Measurements from ENCODE around the gene ACIN1.
"Not testable (repeated sequence)": the region's sequence is repeated elsewhere in the genome, so short reads cannot be mapped to it uniquely, and the experiment has no call there.

The ACIN1 gene

GRCh38 chr14:23013749-23014054 lies 81.2 kb downstream of the ACIN1 start:
- DNase-seq (ENCODE audit: low spot score): not testable (repeated sequence)

- DNase-seq (ENCODE audit: low spot score): no peak
These were observed 81.7 kb downstream of the ACIN1 start for GRCh38 chr14:23013054-23013748.

GRCh38 chr14:23009939-23010726 lies 84.8 kb downstream of the ACIN1 start, which contains the start of gene C14orf93:
C14orf93 (minus strand) TSS chr14:23010143; CDS start chr14:22999023, 11,120 bp downstream.
- DNase-seq (ENCODE audit: low spot score): peak; percentile 80

- DNase-seq (ENCODE audit: low spot score): no peak
These were observed 85.4 kb downstream of the ACIN1 start for GRCh38 chr14:23009483-23009938.

GRCh38 chr14:23008831-23009230 lies 86.1 kb downstream of the ACIN1 start:
- no peak for DNase-seq (ENCODE audit: low spot score)
